ENCODE results near the gene UGGT1.

UGGT1 gene

GRCh38 chr2:128162266-128162665 is 71.3 kb downstream of the UGGT1 start:
- no peak overlapping the region for H3K4me2 ChIP-seq (ENCODE audit: low read depth, low read length, poor library complexity, severe bottlenecking)
- H3K9me2 ChIP-seq (replicated peaks; ENCODE audit: low read depth, low read length) = no peaks in the 10 kb centered on the region
- peaks cover 88% of the 10 kb centered on the region for H3K36me3 ChIP-seq (ENCODE audit: insufficient read depth, low read length)
- no peaks in the 10 kb centered on the region for H3K9me3 ChIP-seq (ENCODE audit: insufficient read depth, low read depth, low read length)
- no peak for TF ChIP-seq EZH2phosphoT487 (IDR thresholded peaks at IDR 0.05; ENCODE audit: borderline replicate concordance)
- TF ChIP-seq CTCF (conservative IDR thresholded peaks at IDR 0.05; ENCODE audit: low read length) = no peak
- H3K27me3 ChIP-seq (ENCODE audit: insufficient read depth, low read length, poor library complexity, severe bottlenecking) = no peaks in the 10 kb centered on the region
- no peaks in the 10 kb centered on the region for H3K79me2 ChIP-seq (ENCODE audit: insufficient read depth, low read length)
- H3K4me1 ChIP-seq (ENCODE audit: insufficient read depth, low read length, poor library complexity, severe bottlenecking) = no peaks in the 10 kb centered on the region
- no peak overlapping the region for H3K9ac ChIP-seq (ENCODE audit: low read depth, low read length, poor library complexity, severe bottlenecking)
- H4K20me1 ChIP-seq (ENCODE audit: insufficient read depth, low read length, poor library complexity, severe bottlenecking) = no peaks in the 10 kb centered on the region
- H3K4me3 ChIP-seq (ENCODE audit: low read length, poor library complexity, severe bottlenecking) = no peak overlapping the region
- no peak overlapping the region for H2AFZ ChIP-seq (ENCODE audit: low read length)
- H3F3A ChIP-seq (ENCODE audit: low read depth) = no peaks in the 10 kb centered on the region

- H4K20me1 ChIP-seq (ENCODE audit: insufficient read depth, low read length, poor library complexity, severe bottlenecking) = no peaks in the 10 kb centered on the region
- no peak for TF ChIP-seq CTCF (conservative IDR thresholded peaks at IDR 0.05; ENCODE audit: low read length)
- TF ChIP-seq EZH2phosphoT487 (IDR thresholded peaks at IDR 0.05; ENCODE audit: borderline replicate concordance) = no peak
- H3K36me3 ChIP-seq (ENCODE audit: insufficient read depth, low read length) = peaks cover 77% of the 10 kb centered on the region
- no peaks in the 10 kb centered on the region for H3K9me3 ChIP-seq (ENCODE audit: insufficient read depth, low read depth, low read length)
- H3K4me3 ChIP-seq (ENCODE audit: low read length, poor library complexity, severe bottlenecking) = no peak overlapping the region
- no peaks in the 10 kb centered on the region for H3K79me2 ChIP-seq (ENCODE audit: insufficient read depth, low read length)
- no peak overlapping the region for H3K9ac ChIP-seq (ENCODE audit: low read depth, low read length, poor library complexity, severe bottlenecking)
- H3K9me2 ChIP-seq (replicated peaks; ENCODE audit: low read depth, low read length) = no peaks in the 10 kb centered on the region
- H3K27me3 ChIP-seq (ENCODE audit: insufficient read depth, low read length, poor library complexity, severe bottlenecking) = no peaks in the 10 kb centered on the region
- H2AFZ ChIP-seq (ENCODE audit: low read length) = no peak overlapping the region
- no peaks in the 10 kb centered on the region for H3F3A ChIP-seq (ENCODE audit: low read depth)
- no peaks in the 10 kb centered on the region for H3K4me1 ChIP-seq (ENCODE audit: insufficient read depth, low read length, poor library complexity, severe bottlenecking)
- no peak overlapping the region for H3K4me2 ChIP-seq (ENCODE audit: low read depth, low read length, poor library complexity, severe bottlenecking)
Observed at GRCh38 chr2:128164311-128164710, 73.3 kb downstream of the UGGT1 start.

- H3K79me2 ChIP-seq (ENCODE audit: insufficient read depth, low read length) = no peaks in the 10 kb centered on the region
- no peaks in the 10 kb centered on the region for H4K20me1 ChIP-seq (ENCODE audit: insufficient read depth, low read length, poor library complexity, severe bottlenecking)
- H3K9ac ChIP-seq (ENCODE audit: low read depth, low read length, poor library complexity, severe bottlenecking) = no peak overlapping the region
- no peak overlapping the region for H2AFZ ChIP-seq (ENCODE audit: low read length)
- no peak for TF ChIP-seq EZH2phosphoT487 (IDR thresholded peaks at IDR 0.05; ENCODE audit: borderline replicate concordance)
- no peak for TF ChIP-seq CTCF (conservative IDR thresholded peaks at IDR 0.05; ENCODE audit: low read length)
- no peaks in the 10 kb centered on the region for H3K4me1 ChIP-seq (ENCODE audit: insufficient read depth, low read length, poor library complexity, severe bottlenecking)
- no peak overlapping the region for H3K4me2 ChIP-seq (ENCODE audit: low read depth, low read length, poor library complexity, severe bottlenecking)
- peaks cover 71% of the 10 kb centered on the region for H3K36me3 ChIP-seq (ENCODE audit: insufficient read depth, low read length)
- H3K9me3 ChIP-seq (ENCODE audit: insufficient read depth, low read depth, low read length) = no peaks in the 10 kb centered on the region
- no peaks in the 10 kb centered on the region for H3K27me3 ChIP-seq (ENCODE audit: insufficient read depth, low read length, poor library complexity, severe bottlenecking)
- H3F3A ChIP-seq (ENCODE audit: low read depth) = no peaks in the 10 kb centered on the region
- no peak overlapping the region for H3K4me3 ChIP-seq (ENCODE audit: low read length, poor library complexity, severe bottlenecking)
- no peaks in the 10 kb centered on the region for H3K9me2 ChIP-seq (replicated peaks; ENCODE audit: low read depth, low read length)
Observed at GRCh38 chr2:128166746-128167353, 75.8 kb downstream of the UGGT1 start.
